PFSK-1 (cell line): ENCODE results near the gene CEBPA.

Experiments used
- POLR2AphosphoS5 ChIP-seq: IDR thresholded peaks from 2 replicates; pipeline ENCODE4 v1.6.1; 2012; ENCODE audit warnings: low read depth, mild to moderate bottlenecking, control low read depth, low read length, moderate library complexity
- REST ChIP-seq, 2 experiments: IDR thresholded peaks; 2 replicates each; pipeline versions ENCODE4 v1.6.1 to v1.8.0; 2011 to 2012; ENCODE audit warnings: low read depth in 2 of 2, low read length in 2 of 2, control low read depth in 1 of 2, inconsistent platforms in 1 of 2, mild to moderate bottlenecking in 1 of 2, moderate library complexity in 1 of 2; ENCODE audit not compliant: insufficient read depth in 1 of 2
- SIN3A ChIP-seq: IDR thresholded peaks from 2 replicates; pipeline ENCODE4 v1.6.1; 2012; ENCODE audit warnings: mild to moderate bottlenecking, low read length, moderate library complexity, borderline replicate concordance; ENCODE audit not compliant: insufficient read depth

GRCh38 chr19:33284756-33285155 is 17.6 kb downstream of the CEBPA start:
- TF ChIP-seq POLR2AphosphoS5 (no peak), SIN3A (no peak), REST (IDR thresholded peaks at IDR 0.05; ENCODE audit: insufficient read depth in 1 of 2, low read depth in 2 of 2, low read length in 2 of 2) (no peak)
